T-helper 17 cell (primary cell): ENCODE results near the gene MCF2L. TPM values are rescaled to one million over a fixed set of nuclear protein-coding genes. Genes with fewer than 3 reads are reported as not detected.

ENCODE experiments used
- ATAC-seq: fragments of 150-1000 bp; cut with Tn5 transposase; 2 replicates; pipeline ENCODE4 v1.10.0; 2021; ENCODE audit warnings: mild to moderate bottlenecking, moderate library complexity
- DNase-seq, 3 donors: peaks; one replicate each; pipeline versions ENCODE4 v3.0.0 to v3.0.0-alpha.2; 2020 to 2021
- H3K9me3 ChIP-seq: one replicate; pipeline ENCODE4 v1.7.0; 2013; ENCODE audit warnings: low read length, mild to moderate bottlenecking; ENCODE audit not compliant: control insufficient read depth, poor library complexity, severe bottlenecking
- H3K27ac Mint-ChIP-seq: one replicate; pipeline ENCODE4 v1.8.0; 2022; ENCODE audit warnings: mild to moderate bottlenecking, moderate library complexity, mixed read lengths
- H3K27me3 Mint-ChIP-seq: one replicate; pipeline ENCODE4 v1.8.0; 2022; ENCODE audit warnings: mixed read lengths
- H3K36me3 Mint-ChIP-seq: one replicate; pipeline ENCODE4 v1.8.0; 2022; ENCODE audit warnings: low read depth, mixed read lengths
- H3K4me1 Mint-ChIP-seq: one replicate; pipeline ENCODE4 v1.8.0; 2022; ENCODE audit warnings: mild to moderate bottlenecking, mixed read lengths
- H3K4me3 Mint-ChIP-seq: one replicate; pipeline ENCODE4 v1.8.0; 2022; ENCODE audit warnings: mild to moderate bottlenecking, moderate library complexity, mixed read lengths
- total RNA-seq, 4 donors: library from RNA in 2 of 4; stranded (reverse) in 2 of 4; gene quantifications; one replicate each; pipeline ENCODE4 v1.2.3 and lab custom pipeline; 2022 to 2026

Gene MCF2L
- total RNA-seq, 2 donors from 2014 or later: 9.7 to 13.2 TPM

GRCh38 chr13:112973577-112973951 is 4.5 kb downstream of the MCF2L start:
- H3K4me1 Mint-ChIP-seq: peaks cover 16% of the 10 kb centered on the region
- no peak overlapping the region for H3K4me3 Mint-ChIP-seq
- ATAC-seq (no peak), DNase-seq (no peak)
- H3K9me3 ChIP-seq: no peaks in the 10 kb centered on the region
- peaks cover 6% of the 10 kb centered on the region for H3K27me3 Mint-ChIP-seq
- H3K27ac Mint-ChIP-seq: no peak overlapping the region
- H3K36me3 Mint-ChIP-seq: no peaks in the 10 kb centered on the region

GRCh38 chr13:112974125-112974524 is 5.1 kb downstream of the MCF2L start:
- Mint-ChIP-seq H3K4me3 (no peak overlapping the region), H3K4me1 (peaks cover 16% of the 10 kb centered on the region), H3K27me3 (peaks cover 6% of the 10 kb centered on the region), H3K36me3 (no peaks in the 10 kb centered on the region), H3K27ac (no peak overlapping the region)
- H3K9me3 ChIP-seq: no peaks in the 10 kb centered on the region
- DNase-seq: no peak
- ATAC-seq: no peak

GRCh38 chr13:112974671-112975070 is 5.7 kb downstream of the MCF2L start:
- no peak overlapping the region for H3K4me3 Mint-ChIP-seq
- no peaks in the 10 kb centered on the region for H3K36me3 Mint-ChIP-seq
- no peaks in the 10 kb centered on the region for H3K9me3 ChIP-seq
- ATAC-seq: no peak
- DNase-seq: no peak
- H3K4me1 Mint-ChIP-seq: peaks cover 11% of the 10 kb centered on the region
- H3K27me3 Mint-ChIP-seq: peaks cover 6% of the 10 kb centered on the region
- no peak overlapping the region for H3K27ac Mint-ChIP-seq

GRCh38 chr13:112975401-112975939 is 6.5 kb downstream of the MCF2L start:
- H3K4me1 Mint-ChIP-seq: peaks cover 4% of the 10 kb centered on the region
- H3K36me3 Mint-ChIP-seq: no peaks in the 10 kb centered on the region
- ATAC-seq: no peak
- H3K9me3 ChIP-seq: no peaks in the 10 kb centered on the region
- peaks cover 2% of the 10 kb centered on the region for H3K27me3 Mint-ChIP-seq
- H3K27ac Mint-ChIP-seq: no peak overlapping the region
- DNase-seq: no peak
- H3K4me3 Mint-ChIP-seq: no peak overlapping the region

GRCh38 chr13:112976526-112976925 is 7.5 kb downstream of the MCF2L start:
- DNase-seq (no peak), ATAC-seq (no peak)
- no peak overlapping the region for H3K4me3 Mint-ChIP-seq
- no peaks in the 10 kb centered on the region for H3K36me3 Mint-ChIP-seq
- peaks cover 3% of the 10 kb centered on the region for H3K4me1 Mint-ChIP-seq
- H3K27ac Mint-ChIP-seq: no peak overlapping the region
- no peaks in the 10 kb centered on the region for H3K27me3 Mint-ChIP-seq
- no peaks in the 10 kb centered on the region for H3K9me3 ChIP-seq

- no peaks in the 10 kb centered on the region for H3K36me3 Mint-ChIP-seq
- H3K9me3 ChIP-seq: no peaks in the 10 kb centered on the region
- DNase-seq (no peak), ATAC-seq (no peak)
- no peak overlapping the region for H3K27ac Mint-ChIP-seq
- no peak overlapping the region for H3K4me3 Mint-ChIP-seq
- H3K27me3 Mint-ChIP-seq: no peaks in the 10 kb centered on the region
- peaks cover 3% of the 10 kb centered on the region for H3K4me1 Mint-ChIP-seq
Observed at GRCh38 chr13:112977091-112977490, 8.1 kb downstream of the MCF2L start.

GRCh38 chr13:112977525-112977924 is 8.5 kb downstream of the MCF2L start:
- H3K4me3 Mint-ChIP-seq: no peak overlapping the region
- H3K4me1 Mint-ChIP-seq: peaks cover 4% of the 10 kb centered on the region
- H3K9me3 ChIP-seq: no peaks in the 10 kb centered on the region
- no peak for ATAC-seq
- H3K27me3 Mint-ChIP-seq: no peaks in the 10 kb centered on the region
- H3K36me3 Mint-ChIP-seq: no peaks in the 10 kb centered on the region
- DNase-seq: no peak
- no peak overlapping the region for H3K27ac Mint-ChIP-seq

GRCh38 chr13:112978561-112979405 is 9.8 kb downstream of the MCF2L start:
- no peak for DNase-seq
- no peak overlapping the region for H3K27ac Mint-ChIP-seq
- no peak overlapping the region for H3K4me3 Mint-ChIP-seq
- ATAC-seq: no peak
- H3K4me1 Mint-ChIP-seq: peaks cover 7% of the 10 kb centered on the region
- H3K27me3 Mint-ChIP-seq: no peaks in the 10 kb centered on the region
- H3K36me3 Mint-ChIP-seq: no peaks in the 10 kb centered on the region
- H3K9me3 ChIP-seq: no peaks in the 10 kb centered on the region

GRCh38 chr13:112979406-112979902 is 10.4 kb downstream of the MCF2L start:
- ATAC-seq: no peak
- H3K4me1 Mint-ChIP-seq: peaks cover 4% of the 10 kb centered on the region
- H3K27ac Mint-ChIP-seq: no peak overlapping the region
- DNase-seq: no peak
- no peaks in the 10 kb centered on the region for H3K9me3 ChIP-seq
- no peaks in the 10 kb centered on the region for H3K27me3 Mint-ChIP-seq
- H3K4me3 Mint-ChIP-seq: no peak overlapping the region
- H3K36me3 Mint-ChIP-seq: no peaks in the 10 kb centered on the region

GRCh38 chr13:112980434-112980833 is 11.4 kb downstream of the MCF2L start:
- no peak for ATAC-seq
- no peak overlapping the region for H3K4me3 Mint-ChIP-seq
- DNase-seq: no peak
- H3K9me3 ChIP-seq: no peaks in the 10 kb centered on the region
- peaks cover 4% of the 10 kb centered on the region for H3K4me1 Mint-ChIP-seq
- no peaks in the 10 kb centered on the region for H3K27me3 Mint-ChIP-seq
- no peak overlapping the region for H3K27ac Mint-ChIP-seq
- no peaks in the 10 kb centered on the region for H3K36me3 Mint-ChIP-seq

GRCh38 chr13:112981451-112981850 is 12.4 kb downstream of the MCF2L start:
- Mint-ChIP-seq H3K27ac (peak overlapping the region; percentile 32), H3K27me3 (no peaks in the 10 kb centered on the region), H3K4me1 (peaks cover 4% of the 10 kb centered on the region), H3K36me3 (no peaks in the 10 kb centered on the region), H3K4me3 (no peak overlapping the region)
- H3K9me3 ChIP-seq: no peaks in the 10 kb centered on the region
- DNase-seq (no peak), ATAC-seq (no peak)

- no peaks in the 10 kb centered on the region for H3K27me3 Mint-ChIP-seq
- peaks cover 4% of the 10 kb centered on the region for H3K4me1 Mint-ChIP-seq
- H3K4me3 Mint-ChIP-seq: no peak overlapping the region
- no peaks in the 10 kb centered on the region for H3K9me3 ChIP-seq
- DNase-seq (no peak), ATAC-seq (no peak)
- H3K36me3 Mint-ChIP-seq: no peaks in the 10 kb centered on the region
- no peak overlapping the region for H3K27ac Mint-ChIP-seq
Observed at GRCh38 chr13:112982281-112983041, 13.4 kb downstream of the MCF2L start.

GRCh38 chr13:112983042-112983305 is 14.0 kb downstream of the MCF2L start:
- H3K27ac Mint-ChIP-seq: no peak overlapping the region
- no peaks in the 10 kb centered on the region for H3K9me3 ChIP-seq
- H3K27me3 Mint-ChIP-seq: no peaks in the 10 kb centered on the region
- H3K36me3 Mint-ChIP-seq: no peaks in the 10 kb centered on the region
- H3K4me3 Mint-ChIP-seq: no peak overlapping the region
- no peak for ATAC-seq
- no peak for DNase-seq
- H3K4me1 Mint-ChIP-seq: peaks cover 4% of the 10 kb centered on the region
